Prostate gland (tissue), 2 donors: ENCODE data around the gene TEX2.

Experiments
- POLR2A ChIP-seq: fragments of 450-650 bp; IDR thresholded peaks from one replicate; pipeline ENCODE4 v1.6.1; 2016; ENCODE audit warnings: antibody characterized with exemption, mild to moderate bottlenecking
- TF ChIP-seq, protein P1 (sequence below), 4 experiments: fragments of 200-600 bp in 2 of 4; fragments of 450-650 bp in 2 of 4; sonication (generic) in 2 of 4; IDR thresholded peaks; 1 replicate in 3 of 4; 2 replicates in 1 of 4; pipeline ENCODE4 v1.5.1; 2016 to 2019; ENCODE audit warnings: antibody characterized with exemption in 4 of 4, mild to moderate bottlenecking in 2 of 4, moderate library complexity in 2 of 4

DNA sequence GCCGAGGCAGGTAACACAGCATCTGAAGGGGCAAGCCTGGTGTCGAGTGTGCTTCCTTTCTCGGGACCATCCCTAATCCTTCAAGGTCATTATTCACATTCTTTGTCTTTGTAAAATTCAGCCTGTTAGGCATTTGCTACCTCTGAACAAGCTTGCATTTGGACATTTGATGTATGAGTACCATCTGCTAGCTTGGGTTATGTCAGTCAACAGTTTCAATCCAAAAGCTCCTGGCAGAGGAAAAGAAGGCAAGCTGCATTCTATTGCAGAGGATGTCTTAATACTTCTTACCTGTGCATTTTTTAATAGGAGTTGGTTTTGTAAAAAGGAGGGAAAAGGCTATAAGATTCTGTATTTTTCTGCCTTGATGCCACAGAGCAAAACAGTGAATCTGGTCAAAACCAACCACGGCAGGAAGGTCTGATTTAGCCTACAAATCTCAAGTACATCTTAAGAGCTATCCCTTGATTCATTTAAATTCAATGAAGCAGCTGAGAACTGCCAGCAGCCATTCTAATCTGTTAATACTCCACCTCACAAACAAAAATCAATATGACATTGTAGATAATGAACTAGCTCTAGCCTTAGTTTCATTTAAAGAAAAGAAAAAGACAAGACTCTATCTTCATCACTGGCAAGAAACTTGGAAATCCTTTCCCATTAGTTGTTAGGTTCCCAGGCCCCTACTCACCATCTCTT is 39.0 kb downstream of the TEX2 start:
- no peak for TF ChIP-seq POLR2A
- TF ChIP-seq, protein P1, sequence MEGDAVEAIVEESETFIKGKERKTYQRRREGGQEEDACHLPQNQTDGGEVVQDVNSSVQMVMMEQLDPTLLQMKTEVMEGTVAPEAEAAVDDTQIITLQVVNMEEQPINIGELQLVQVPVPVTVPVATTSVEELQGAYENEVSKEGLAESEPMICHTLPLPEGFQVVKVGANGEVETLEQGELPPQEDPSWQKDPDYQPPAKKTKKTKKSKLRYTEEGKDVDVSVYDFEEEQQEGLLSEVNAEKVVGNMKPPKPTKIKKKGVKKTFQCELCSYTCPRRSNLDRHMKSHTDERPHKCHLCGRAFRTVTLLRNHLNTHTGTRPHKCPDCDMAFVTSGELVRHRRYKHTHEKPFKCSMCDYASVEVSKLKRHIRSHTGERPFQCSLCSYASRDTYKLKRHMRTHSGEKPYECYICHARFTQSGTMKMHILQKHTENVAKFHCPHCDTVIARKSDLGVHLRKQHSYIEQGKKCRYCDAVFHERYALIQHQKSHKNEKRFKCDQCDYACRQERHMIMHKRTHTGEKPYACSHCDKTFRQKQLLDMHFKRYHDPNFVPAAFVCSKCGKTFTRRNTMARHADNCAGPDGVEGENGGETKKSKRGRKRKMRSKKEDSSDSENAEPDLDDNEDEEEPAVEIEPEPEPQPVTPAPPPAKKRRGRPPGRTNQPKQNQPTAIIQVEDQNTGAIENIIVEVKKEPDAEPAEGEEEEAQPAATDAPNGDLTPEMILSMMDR (IDR thresholded peaks at IDR 0.05), result no peak
